ENCODE results near the gene TNFSF8.

DNA sequence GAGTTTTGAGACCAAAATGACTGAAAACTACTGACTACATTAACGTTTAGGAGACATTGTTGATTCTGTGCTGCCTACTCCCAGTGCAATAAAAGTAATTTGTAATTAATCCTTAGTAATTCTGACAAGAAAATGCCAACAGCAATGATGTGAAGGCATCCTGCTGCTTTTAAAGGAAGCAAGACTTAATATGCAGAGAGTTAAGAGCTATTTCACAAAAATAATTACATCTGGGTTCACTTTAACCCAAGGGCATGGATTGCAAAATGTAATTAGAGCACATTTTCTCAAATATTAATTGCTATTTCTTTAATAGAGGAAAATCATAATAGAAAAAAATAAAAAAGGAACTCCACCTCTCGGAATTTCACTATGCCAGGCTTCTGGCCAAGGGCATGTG lies 22.7 kb upstream of the TNFSF8 start:
- TF ChIP-seq, protein P1, sequence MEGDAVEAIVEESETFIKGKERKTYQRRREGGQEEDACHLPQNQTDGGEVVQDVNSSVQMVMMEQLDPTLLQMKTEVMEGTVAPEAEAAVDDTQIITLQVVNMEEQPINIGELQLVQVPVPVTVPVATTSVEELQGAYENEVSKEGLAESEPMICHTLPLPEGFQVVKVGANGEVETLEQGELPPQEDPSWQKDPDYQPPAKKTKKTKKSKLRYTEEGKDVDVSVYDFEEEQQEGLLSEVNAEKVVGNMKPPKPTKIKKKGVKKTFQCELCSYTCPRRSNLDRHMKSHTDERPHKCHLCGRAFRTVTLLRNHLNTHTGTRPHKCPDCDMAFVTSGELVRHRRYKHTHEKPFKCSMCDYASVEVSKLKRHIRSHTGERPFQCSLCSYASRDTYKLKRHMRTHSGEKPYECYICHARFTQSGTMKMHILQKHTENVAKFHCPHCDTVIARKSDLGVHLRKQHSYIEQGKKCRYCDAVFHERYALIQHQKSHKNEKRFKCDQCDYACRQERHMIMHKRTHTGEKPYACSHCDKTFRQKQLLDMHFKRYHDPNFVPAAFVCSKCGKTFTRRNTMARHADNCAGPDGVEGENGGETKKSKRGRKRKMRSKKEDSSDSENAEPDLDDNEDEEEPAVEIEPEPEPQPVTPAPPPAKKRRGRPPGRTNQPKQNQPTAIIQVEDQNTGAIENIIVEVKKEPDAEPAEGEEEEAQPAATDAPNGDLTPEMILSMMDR (IDR thresholded peaks at IDR 0.05; ENCODE audit: borderline replicate concordance, extremely low read depth, low read length, poor library complexity, severe bottlenecking): no peak
- TF ChIP-seq EZH2 (IDR thresholded peaks at IDR 0.05; ENCODE audit: borderline replicate concordance, low read depth, low read length, severe bottlenecking): no peak

Data from DND-41 (cell line).